Transverse colon (tissue), 3 donors: ENCODE measurements around the gene FMO1.

ENCODE experiments used
- POLR2A ChIP-seq: fragments of 450-650 bp; IDR thresholded peaks from one replicate; pipeline ENCODE4 v1.6.1; 2016; ENCODE audit warnings: antibody characterized with exemption, mild to moderate bottlenecking, moderate library complexity
- TF ChIP-seq, protein P1 (sequence below), 5 experiments: fragments of 200-600 bp in 3 of 5; fragments of 450-650 bp in 2 of 5; sonication (generic) in 3 of 5; IDR thresholded peaks; 1 replicate in 2 of 5; 2 replicates in 3 of 5; pipeline ENCODE4 v1.5.1; 2016 to 2017; ENCODE audit warnings: antibody characterized with exemption in 5 of 5, inconsistent platforms in 3 of 5, mild to moderate bottlenecking in 2 of 5, moderate library complexity in 1 of 5

DNA sequence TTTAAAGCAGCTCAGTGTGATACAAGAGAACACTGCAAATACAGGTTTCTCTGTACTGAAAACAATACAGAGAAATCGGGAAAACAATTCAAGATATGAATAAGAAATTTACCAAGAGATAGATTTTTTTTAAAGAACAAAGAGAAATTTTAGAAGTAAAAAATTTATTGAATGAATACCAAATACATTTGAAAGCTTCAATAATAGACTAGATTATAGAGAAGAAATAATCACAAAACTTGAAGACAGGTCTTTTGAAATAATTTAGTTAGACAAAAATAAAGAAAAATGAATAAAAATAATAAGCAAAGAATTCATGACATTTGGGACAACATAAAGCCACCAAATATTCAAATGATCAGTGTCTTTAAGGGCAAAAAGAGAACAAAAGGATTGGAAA, 52.1 kb downstream of the FMO1 start:
- no peak for TF ChIP-seq POLR2A
- TF ChIP-seq, protein P1, sequence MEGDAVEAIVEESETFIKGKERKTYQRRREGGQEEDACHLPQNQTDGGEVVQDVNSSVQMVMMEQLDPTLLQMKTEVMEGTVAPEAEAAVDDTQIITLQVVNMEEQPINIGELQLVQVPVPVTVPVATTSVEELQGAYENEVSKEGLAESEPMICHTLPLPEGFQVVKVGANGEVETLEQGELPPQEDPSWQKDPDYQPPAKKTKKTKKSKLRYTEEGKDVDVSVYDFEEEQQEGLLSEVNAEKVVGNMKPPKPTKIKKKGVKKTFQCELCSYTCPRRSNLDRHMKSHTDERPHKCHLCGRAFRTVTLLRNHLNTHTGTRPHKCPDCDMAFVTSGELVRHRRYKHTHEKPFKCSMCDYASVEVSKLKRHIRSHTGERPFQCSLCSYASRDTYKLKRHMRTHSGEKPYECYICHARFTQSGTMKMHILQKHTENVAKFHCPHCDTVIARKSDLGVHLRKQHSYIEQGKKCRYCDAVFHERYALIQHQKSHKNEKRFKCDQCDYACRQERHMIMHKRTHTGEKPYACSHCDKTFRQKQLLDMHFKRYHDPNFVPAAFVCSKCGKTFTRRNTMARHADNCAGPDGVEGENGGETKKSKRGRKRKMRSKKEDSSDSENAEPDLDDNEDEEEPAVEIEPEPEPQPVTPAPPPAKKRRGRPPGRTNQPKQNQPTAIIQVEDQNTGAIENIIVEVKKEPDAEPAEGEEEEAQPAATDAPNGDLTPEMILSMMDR (IDR thresholded peaks at IDR 0.05) = no peak
